NCI-H524 (cell line): Measurements from ENCODE around the gene UPK3BL2.
"Not testable (repeated sequence)": the region's sequence is repeated elsewhere in the genome, so short reads cannot be mapped to it uniquely, and the experiment has no call there.

Experiments used
- DNase-seq, 2 experiments: peaks; one replicate each; lab custom pipeline; 2025; lab: John Stamatoyannopoulos, UW

The UPK3BL2 gene

GRCh38 chr7:102493220-102493935 is 50.1 kb downstream of the UPK3BL2 start:
- not testable (repeated sequence) for DNase-seq

- DNase-seq, result not testable (repeated sequence)
These were observed 52.9 kb downstream of the UPK3BL2 start for GRCh38 chr7:102490529-102491075.
